HepG2 (cell line): ENCODE results near the gene POC1A. TPM values are rescaled to one million over a fixed set of nuclear protein-coding genes. Genes with fewer than 3 reads are reported as not detected.

Source experiments
- ATAD3A ChIP-seq: sonication (generic); formaldehyde crosslinking; IDR thresholded peaks from 2 replicates; pipeline ENCODE4 v1.4.0; 2020; ENCODE audit warnings: missing genetic modification reagents
- ATF1 ChIP-seq: IDR thresholded peaks from 2 replicates; pipeline ENCODE4 v1.6.1; 2016; ENCODE audit warnings: mild to moderate bottlenecking, control low read depth
- CSRNP1 ChIP-seq: sonication (generic); formaldehyde crosslinking; IDR thresholded peaks from 2 replicates; pipeline ENCODE4 v1.8.1; 2023; ENCODE audit warnings: mild to moderate bottlenecking, missing genetic modification reagents
- DBP ChIP-seq: sonication (generic); formaldehyde crosslinking; IDR thresholded peaks from 2 replicates; pipeline ENCODE4 v1.4.0; 2020; ENCODE audit warnings: missing genetic modification reagents; ENCODE audit errors: not compliant biosample characterization
- EZH2 ChIP-seq: conservative IDR thresholded peaks from 2 replicates; pipeline ENCODE4 v1.6.1; 2012; ENCODE audit warnings: mild to moderate bottlenecking, low read depth, low read length, moderate library complexity
- FOXJ3 ChIP-seq: sonication (generic); formaldehyde crosslinking; IDR thresholded peaks from 2 replicates; pipeline ENCODE4 v1.4.0; 2020; ENCODE audit warnings: missing genetic modification reagents, mild to moderate bottlenecking, borderline replicate concordance
- HNF4A ChIP-seq: sonication (generic); formaldehyde crosslinking; IDR thresholded peaks from 2 replicates; pipeline ENCODE4 v1.4.0; 2020; ENCODE audit warnings: missing genetic modification reagents
- MLX ChIP-seq: IDR thresholded peaks from 2 replicates; pipeline ENCODE4 v1.6.1; 2016
- PLSCR1 ChIP-seq: sonication (generic); formaldehyde crosslinking; IDR thresholded peaks from 2 replicates; pipeline ENCODE4 v1.5.0; 2020; ENCODE audit warnings: missing genetic modification reagents, mild to moderate bottlenecking, borderline replicate concordance
- SPEN ChIP-seq: sonication (generic); formaldehyde crosslinking; IDR thresholded peaks from 2 replicates; pipeline ENCODE4 v1.5.1; 2020; ENCODE audit warnings: low read depth, mild to moderate bottlenecking, missing genetic modification reagents
- TEAD3 ChIP-seq: optimal IDR thresholded peaks from 2 replicates; pipeline ENCODE3; 2016; ENCODE audit warnings: borderline replicate concordance
- XBP1 ChIP-seq: sonication (generic); formaldehyde crosslinking; IDR thresholded peaks from 2 replicates; pipeline ENCODE4 v1.5.0; 2020; ENCODE audit warnings: missing genetic modification reagents
- ZGPAT ChIP-seq: IDR thresholded peaks from 2 replicates; pipeline ENCODE4 v1.6.1; 2016; ENCODE audit warnings: mild to moderate bottlenecking
- ZNF136 ChIP-seq: sonication (generic); formaldehyde crosslinking; IDR thresholded peaks from 2 replicates; pipeline ENCODE4 v1.8.1; 2022; ENCODE audit warnings: low read depth, mild to moderate bottlenecking, moderate library complexity, missing genetic modification reagents
- ZNF224 ChIP-seq: sonication (generic); formaldehyde crosslinking; IDR thresholded peaks from 2 replicates; pipeline ENCODE4 v1.5.0; 2020; ENCODE audit warnings: mild to moderate bottlenecking, missing genetic modification reagents
- ZNF234 ChIP-seq: sonication (generic); formaldehyde crosslinking; conservative IDR thresholded peaks from 2 replicates; pipeline ENCODE4 v1.5.1; 2020; ENCODE audit warnings: mild to moderate bottlenecking, missing genetic modification reagents
- ZNF367 ChIP-seq: sonication (generic); formaldehyde crosslinking; IDR thresholded peaks from 2 replicates; pipeline ENCODE4 v1.4.0; 2020; ENCODE audit warnings: missing genetic modification reagents, borderline replicate concordance
- ZNF547 ChIP-seq: sonication (generic); formaldehyde crosslinking; IDR thresholded peaks from 2 replicates; pipeline ENCODE4 v1.5.1; 2020; ENCODE audit warnings: mild to moderate bottlenecking, missing genetic modification reagents
- ZNF749 ChIP-seq: sonication (generic); formaldehyde crosslinking; IDR thresholded peaks from 2 replicates; pipeline ENCODE4 v1.8.0; 2022; ENCODE audit warnings: mild to moderate bottlenecking, missing genetic modification reagents, moderate library complexity, borderline replicate concordance
- ZNF75D ChIP-seq: sonication (generic); formaldehyde crosslinking; IDR thresholded peaks from 2 replicates; pipeline ENCODE4 v1.8.1; 2023; ENCODE audit warnings: missing genetic modification reagents, mild to moderate bottlenecking, borderline replicate concordance
- polyA plus RNA-seq, 8 experiments: library from polyadenylated mRNA; depleted of rRNA in 3 of 8; stranded (reverse) in 7 of 8; unstranded in 1 of 8; fragments of >200 nt; fragmentation: Illumina TruSeq in 4 of 8; extraction: Trizol in 4 of 8; gene quantifications; 2 replicates each; pipeline versions ENCODE4 v1.2.1 to v1.2.3, GENCODE V29; 2011 to 2016; ENCODE audit warnings: low read depth in 4 of 8, missing spikeins in 1 of 8, mixed read lengths in 1 of 8; ENCODE audit not compliant: insufficient read depth in 1 of 8
- total RNA-seq, 5 experiments: library from RNA; depleted of rRNA; stranded (reverse); fragments of >200 nt; fragmentation: Illumina TruSeq; extraction: Trizol; gene quantifications; 2 replicates each; pipeline ENCODE4 v1.2.3, GENCODE V29; 2016; ENCODE audit warnings: low read depth in 1 of 5

Gene POC1A
- total and polyA plus RNA-seq, 2 of the 13 experiments (the other 11 are each of a cell fraction or from before 2014, with no cell fraction given) = 14.6 to 20.0 TPM

- TF ChIP-seq SPEN (CRISPR knock-in tag) = no peak
- peak; percentile 81; the same call in 1 of the 2 replicates for TF ChIP-seq ZNF224 (CRISPR knock-in tag)
- no peak for TF ChIP-seq EZH2
- TF ChIP-seq DBP (CRISPR knock-in tag) = no peak
- no peak for TF ChIP-seq XBP1 (CRISPR knock-in tag)
- TF ChIP-seq PLSCR1 (CRISPR knock-in tag) = no peak
- no peak for TF ChIP-seq ZNF749 (CRISPR knock-in tag)
- peak; percentile 65; the same call in 1 of the 2 replicates for TF ChIP-seq ZGPAT
- TF ChIP-seq ZNF367 (CRISPR knock-in tag) = no peak
- TF ChIP-seq TEAD3 (CRISPR knock-in tag) = peak; percentile 29
- TF ChIP-seq ZNF136 (CRISPR knock-in tag) = no peak
- peak; percentile 77 for TF ChIP-seq HNF4A (CRISPR knock-in tag)
- TF ChIP-seq FOXJ3 = no peak; the same call in 1 of the 2 replicates
- no peak for TF ChIP-seq MLX (CRISPR knock-in tag)
- no peak for TF ChIP-seq ZNF75D (CRISPR knock-in tag)
- no peak for TF ChIP-seq ATF1 (CRISPR knock-in tag)
- 0 out of 2 replicates have a peak, but pooled peaks have one; percentile 33 for TF ChIP-seq ZNF234
- TF ChIP-seq ATAD3A = no peak
- no peak for TF ChIP-seq ZNF547 (CRISPR knock-in tag)
- no peak; the same call in 1 of the 2 replicates for TF ChIP-seq CSRNP1 (CRISPR knock-in tag)
These were observed 73.1 kb downstream of the POC1A start (continued) for GRCh38 chr3:52080830-52081719.
